H1 (cell line): ENCODE data around the gene ROBO4. TPM values are rescaled to one million over a fixed set of nuclear protein-coding genes. Genes with fewer than 3 reads are reported as not detected.

ENCODE experiments used
- CTCF ChIA-PET: fragments of 300-600 bp; sonication (Branson Sonifier 250); formaldehyde crosslinking; loops from one replicate; lab custom pipeline; 2021; ENCODE audit not compliant: partially characterized antibody; lab: Charles Lee
- POLR2A ChIA-PET: fragments of 300-600 bp; sonication (Branson Sonifier 250); formaldehyde crosslinking; loops from one replicate; lab custom pipeline; 2021; ENCODE audit warnings: inconsistent platforms; ENCODE audit not compliant: partially characterized antibody; lab: Charles Lee
- DNase-seq, 2 experiments: peaks; one replicate each; pipeline versions ENCODE4 v3.0.0 to v3.0.0-alpha.2; 2010 to 2022; ENCODE audit warnings: low spot score in 2 of 2, low read depth in 1 of 2, mixed read lengths in 1 of 2
- FAIRE-seq: peaks from 2 replicates; lab custom pipeline; 2011; peaks lifted over from hg19 to GRCh38; lab: Jason Lieb, UNC
- H2AFZ ChIP-seq: 2 replicates; pipeline ENCODE4 v1.8.1; 2012; ENCODE audit warnings: low read length, inconsistent platforms
- H2AK5ac ChIP-seq: 2 replicates; pipeline ENCODE4 v1.6.1; 2013; ENCODE audit warnings: low read depth, low read length
- H2BK120ac ChIP-seq: replicated peaks from 2 replicates; pipeline ENCODE3; 2013; ENCODE audit warnings: low read depth, low read length, inconsistent platforms
- H2BK12ac ChIP-seq: 2 replicates; pipeline ENCODE4 v1.6.1; 2013; ENCODE audit warnings: low read depth, low read length
- H2BK15ac ChIP-seq: 2 replicates; pipeline ENCODE4 v1.6.1; 2013; ENCODE audit warnings: low read length
- H2BK20ac ChIP-seq: 2 replicates; pipeline ENCODE4 v1.6.1; 2013; ENCODE audit warnings: low read length
- H2BK5ac ChIP-seq: 2 replicates; pipeline ENCODE4 v1.6.1; 2013; ENCODE audit warnings: low read depth, low read length
- H3K14ac ChIP-seq: 2 replicates; pipeline ENCODE4 v1.6.1; 2013; ENCODE audit warnings: inconsistent platforms; ENCODE audit not compliant: insufficient read length
- H3K18ac ChIP-seq: 2 replicates; pipeline ENCODE4 v1.6.1; 2013; ENCODE audit warnings: low read length; ENCODE audit errors: extremely low read depth
- H3K23ac ChIP-seq: 2 replicates; pipeline ENCODE4 v1.6.1; 2013; ENCODE audit warnings: inconsistent platforms; ENCODE audit not compliant: insufficient read length
- H3K23me2 ChIP-seq: 2 replicates; pipeline ENCODE4 v1.6.1; 2013; ENCODE audit warnings: low read depth, low read length
- H3K27ac ChIP-seq: 2 replicates; pipeline ENCODE4 v1.6.1; 2011; ENCODE audit warnings: low read depth, low read length, inconsistent platforms
- H3K27me3 ChIP-seq, 4 experiments: replicated peaks in 1 of 4; 1 replicate in 1 of 4; 2 replicates in 3 of 4; pipeline versions ENCODE4 v1.6.1 to v1.8.1; 2011 to 2013; ENCODE audit warnings: low read length in 3 of 4, mild to moderate bottlenecking in 3 of 4, inconsistent platforms in 2 of 4, mixed read lengths in 2 of 4, moderate library complexity in 1 of 4; ENCODE audit not compliant: control insufficient read depth in 3 of 4, insufficient read depth in 3 of 4; ENCODE audit errors: extremely low read depth in 1 of 4
- H3K36me3 ChIP-seq, 4 experiments: 2 replicates each; pipeline versions ENCODE4 v1.6.1 to v1.8.1; 2011 to 2013; ENCODE audit warnings: mild to moderate bottlenecking in 4 of 4, low read length in 3 of 4, moderate library complexity in 2 of 4, control low read depth in 1 of 4, inconsistent platforms in 1 of 4; ENCODE audit not compliant: insufficient read depth in 4 of 4, control insufficient read depth in 2 of 4
- H3K4ac ChIP-seq: replicated peaks from 2 replicates; pipeline ENCODE3; 2013; ENCODE audit warnings: low read length, low read depth, mixed read lengths, inconsistent platforms; ENCODE audit not compliant: insufficient read length
- H3K4me1 ChIP-seq, 4 experiments: replicated peaks in 1 of 4; 1 replicate in 1 of 4; 2 replicates in 3 of 4; pipeline versions ENCODE4 v1.6.1 to v1.8.1; 2011 to 2013; ENCODE audit warnings: low read length in 3 of 4, inconsistent platforms in 2 of 4, mixed read lengths in 1 of 4; ENCODE audit not compliant: insufficient read depth in 4 of 4, control insufficient read depth in 3 of 4
- H3K4me2 ChIP-seq, 2 experiments: 2 replicates each; pipeline versions ENCODE4 v1.6.1 to v1.8.1; 2011 to 2013; ENCODE audit warnings: low read depth in 2 of 2, low read length in 2 of 2, control low read depth in 1 of 2, inconsistent platforms in 1 of 2, mild to moderate bottlenecking in 1 of 2; ENCODE audit not compliant: insufficient read depth in 1 of 2
- H3K4me3 ChIP-seq, 4 experiments: fragments of 200-600, 300-600 bp in 1 of 4; sonication (generic), shearing (Covaris generic), sonication (Bioruptor Twin) in 1 of 4; 2 replicates each; pipeline versions ENCODE4 v1.5.1 to v1.8.1; 2011 to 2016; ENCODE audit warnings: low read length in 4 of 4, low read depth in 3 of 4, control low read depth in 2 of 4, inconsistent platforms in 2 of 4, mild to moderate bottlenecking in 2 of 4, mixed read lengths in 1 of 4, moderate library complexity in 1 of 4; ENCODE audit not compliant: insufficient read depth in 2 of 4; ENCODE audit errors: extremely low read depth in 1 of 4
- H3K56ac ChIP-seq: replicated peaks from 2 replicates; pipeline ENCODE3; 2013; ENCODE audit warnings: low read depth, mild to moderate bottlenecking, mixed read lengths, low read length, inconsistent platforms; ENCODE audit not compliant: insufficient read length
- H3K79me1 ChIP-seq: 2 replicates; pipeline ENCODE4 v1.6.1; 2013; ENCODE audit warnings: low read depth, low read length, control low read depth
- H3K79me2 ChIP-seq, 2 experiments: 2 replicates each; pipeline versions ENCODE4 v1.6.1 to v1.8.1; 2012 to 2013; ENCODE audit warnings: low read length in 2 of 2, mild to moderate bottlenecking in 2 of 2, inconsistent platforms in 1 of 2; ENCODE audit not compliant: insufficient read depth in 2 of 2, control insufficient read depth in 1 of 2
- H3K9ac ChIP-seq, 4 experiments: replicated peaks in 1 of 4; 1 replicate in 1 of 4; 2 replicates in 3 of 4; pipeline versions ENCODE4 v1.6.1 to v1.8.1; 2011 to 2013; ENCODE audit warnings: low read depth in 3 of 4, low read length in 3 of 4, control low read depth in 2 of 4, mild to moderate bottlenecking in 2 of 4, moderate library complexity in 2 of 4, inconsistent platforms in 1 of 4; ENCODE audit errors: extremely low read depth in 1 of 4
- H3K9me3 ChIP-seq, 2 experiments: 2 replicates each; pipeline versions ENCODE4 v1.6.1 to v1.8.1; 2012 to 2013; ENCODE audit warnings: mild to moderate bottlenecking in 2 of 2, moderate library complexity in 2 of 2, control low read depth in 1 of 2, inconsistent platforms in 1 of 2, low read depth in 1 of 2, low read length in 1 of 2, mixed read lengths in 1 of 2; ENCODE audit not compliant: insufficient read depth in 2 of 2
- H4K20me1 ChIP-seq, 2 experiments: replicated peaks in 1 of 2; 2 replicates each; pipeline versions ENCODE3 to v1.8.1; 2011 to 2013; ENCODE audit warnings: inconsistent platforms in 2 of 2, low read length in 2 of 2, mild to moderate bottlenecking in 1 of 2; ENCODE audit not compliant: insufficient read depth in 2 of 2, control insufficient read depth in 1 of 2
- H4K5ac ChIP-seq: 2 replicates; pipeline ENCODE4 v1.6.1; 2013; ENCODE audit warnings: low read length, low read depth, mixed read lengths, inconsistent platforms; ENCODE audit not compliant: insufficient read length
- H4K8ac ChIP-seq: 2 replicates; pipeline ENCODE4 v1.8.0; 2013; ENCODE audit warnings: mild to moderate bottlenecking, moderate library complexity, low read length, inconsistent platforms; ENCODE audit not compliant: insufficient read depth; ENCODE audit errors: extremely low read depth
- H4K91ac ChIP-seq: replicated peaks from 2 replicates; pipeline ENCODE3; 2013; ENCODE audit warnings: low read length, mixed read lengths, inconsistent platforms; ENCODE audit not compliant: insufficient read length
- CTCF ChIP-seq, 3 experiments: IDR thresholded peaks; 1 replicate in 2 of 3; 2 replicates in 1 of 3; pipeline versions ENCODE4 v1.5.1 to v1.6.1; 2011; ENCODE audit warnings: low read length in 3 of 3, mild to moderate bottlenecking in 3 of 3, inconsistent platforms in 2 of 3, low read depth in 1 of 3, moderate library complexity in 1 of 3; ENCODE audit not compliant: insufficient read depth in 1 of 3; ENCODE audit errors: control extremely low read depth in 1 of 3
- MAX ChIP-seq: IDR thresholded peaks from 2 replicates; pipeline ENCODE4 v1.6.1; 2012; ENCODE audit warnings: inconsistent platforms
- POLR2A ChIP-seq, 2 experiments: IDR thresholded peaks; 1 replicate in 1 of 2; 2 replicates in 1 of 2; pipeline ENCODE4 v1.6.1; 2011; ENCODE audit warnings: low read depth in 2 of 2, low read length in 2 of 2, mild to moderate bottlenecking in 2 of 2; ENCODE audit errors: control extremely low read depth in 1 of 2
- TAF1 ChIP-seq: IDR thresholded peaks from 2 replicates; pipeline ENCODE4 v1.6.1; 2011; ENCODE audit warnings: mild to moderate bottlenecking, low read depth, low read length
- WGBS, 2 experiments: shearing (Covaris generic) in 1 of 2; methylation state at CpG; one replicate each; pipeline versions ENCODE4 v1.1.6 to v1.1.7; 2013 to 2015; ENCODE audit warnings: low lambda C conversion rate in 2 of 2, mixed read lengths in 2 of 2, inconsistent platforms in 1 of 2, low coverage in 1 of 2, missing lambda C conversion rate in 1 of 2; ENCODE audit not compliant: insufficient replicate concordance in 2 of 2, insufficient coverage in 1 of 2, insufficient read length in 1 of 2; ENCODE audit errors: extremely low coverage in 1 of 2, missing lambda C conversion rate in 1 of 2; 5-methylcytosine and 5-hydroxymethylcytosine counted together
- polyA plus RNA-seq, 7 experiments: library from polyadenylated mRNA; depleted of rRNA in 3 of 7; stranded (reverse) in 5 of 7; unstranded in 2 of 7; fragments of >200 nt in 5 of 7; fragments of 200-250 nt in 2 of 7; gene quantifications; 1 replicate in 5 of 7; 2 replicates in 1 of 7; 4 replicates in 1 of 7; pipeline versions ENCODE4 v1.2.1 to v1.2.3, GENCODE V29; 2011 to 2013; ENCODE audit warnings: missing spikeins in 2 of 7, mixed read lengths in 2 of 7
- total RNA-seq: library from RNA; stranded (reverse); fragmentation: NEBNext Ultra II Directional; extraction: Animal tissue kit (Norgen Biotek cat#: 25700); gene quantifications from 2 replicates; pipeline ENCODE4 v1.2.1, GENCODE V29; 2021

The ROBO4 gene
- total and polyA plus RNA-seq, 2 of the 8 experiments (the other 6 are each of a cell fraction or from before 2014, with no cell fraction given) = 0.03 TPM; not detected in 1

GRCh38 chr11:124876818-124877630, 20.6 kb downstream of the ROBO4 start:
- H3K4ac ChIP-seq = no peak overlapping the region
- H2AFZ ChIP-seq = peak overlapping the region; percentile 11
- H3K4me2 ChIP-seq = peak overlapping the region; percentile 40 to 75
- H3K56ac ChIP-seq = no peak overlapping the region
- H3K23me2 ChIP-seq = peaks cover 8% of the 10 kb centered on the region; the same call in 1 of the 2 replicates
- no peak overlapping the region; the same call in none of the 2 replicates for H4K8ac ChIP-seq
- no peak overlapping the region for H2BK120ac ChIP-seq
- no peaks in the 10 kb centered on the region for H3K79me1 ChIP-seq
- H2BK12ac ChIP-seq = no peak overlapping the region
- CTCF ChIA-PET = interaction anchor here (0.6 to 3.0 kb wide), 33 partner anchors 8 to 467 kb away, joined by 3 to 22 read pairs (median 4); no protein-coding TSS in a partner anchor
- H3K9me3 ChIP-seq = no peaks in the 10 kb centered on the region
- H2BK20ac ChIP-seq = no peak overlapping the region
- H3K36me3 ChIP-seq = no peaks in the 10 kb centered on the region
- TF ChIP-seq CTCF (IDR thresholded peaks at IDR 0.05; ENCODE audit: control extremely low read depth in 1 of 3, insufficient read depth in 1 of 3, low read depth in 1 of 3, low read length in 3 of 3) (no peak), POLR2A (IDR thresholded peaks at IDR 0.05; ENCODE audit: control extremely low read depth in 1 of 2, low read depth in 2 of 2, low read length in 2 of 2) (peak in 1 of 2 experiments; percentile 4; a peak in 1 of 3 replicates), MAX (no peak), TAF1 (no peak)
- TF ChIP-seq, all 59 proteins: peak for 1
- Histone ChIP-seq H3K4me3 (peak overlapping the region; percentile 56 to 76 (median 62)), H4K5ac (no peak overlapping the region), H4K91ac (no peak overlapping the region), H2BK15ac (no peak overlapping the region), H3K4me1 (peaks cover 0 to 12% (median 8%) of the 10 kb centered on the region in 4 experiments; a peak in 5 of 7 replicates), H3K79me2 (no peaks in the 10 kb centered on the region), H3K27me3 (peaks cover 0 to 40% (median 32%) of the 10 kb centered on the region in 4 experiments; a peak in 6 of 7 replicates), H3K9ac (no peak overlapping the region; a peak in 2 of 7 replicates), H4K20me1 (no peaks in the 10 kb centered on the region), H3K18ac (peak overlapping the region; percentile 83), H2AK5ac (no peak overlapping the region), H3K23ac (no peak overlapping the region), H3K14ac (no peak overlapping the region), H3K27ac (no peak overlapping the region), H2BK5ac (0 out of 2 replicates have a peak overlapping the region, but pooled peaks have one; percentile 9)
- DNase-seq = peak in 1 of 2 experiments; percentile 61
- FAIRE-seq = no peak
- 51% methylated on average over 22 of the region's 30 CpGs; no CpG with 5 or more reads in 1 of the 2 experiments for WGBS, 2 experiments
- POLR2A ChIA-PET = interaction anchor here (0.6 to 1.8 kb wide), 11 partner anchors 10 to 139 kb away, joined by 3 to 7 read pairs (median 3); partner anchors contain the start of gene ROBO4
